PC-3 (cell line): ENCODE measurements around the gene ARHGAP28. TPM values are rescaled to one million over a fixed set of nuclear protein-coding genes. Genes with fewer than 3 reads are reported as not detected.
"Not testable (repeated sequence)": the region's sequence is repeated elsewhere in the genome, so short reads cannot be mapped to it uniquely, and the experiment has no call there.

Experiments used
- ATAC-seq: fragments of 200-7000 bp; cut with Tn5 transposase; 2 replicates; pipeline ENCODE4 v1.9.1; 2020; ENCODE audit warnings: mild to moderate bottlenecking, moderate library complexity
- BruUV-seq: library from RNA; stranded (reverse); fragments of 400-500 nt; replicated peaks from 2 replicates; lab custom pipeline; 2021; lab: Mats Ljungman, UMichigan
- CTCF ChIA-PET: fragments of 300-600 bp; sonication (Branson Sonifier 250); formaldehyde crosslinking; loops from one replicate; lab custom pipeline; 2022; ENCODE audit warnings: antibody characterized with exemption; lab: Charles Lee
- POLR2A ChIA-PET: fragments of 300-600 bp; sonication (Branson Sonifier 250); formaldehyde crosslinking; loops from one replicate; lab custom pipeline; 2022; ENCODE audit warnings: antibody characterized with exemption; ENCODE audit not compliant: unreplicated experiment; lab: Charles Lee
- DNase-seq: peaks from one replicate; pipeline ENCODE4 v3.0.0-alpha.2; 2015
- H2AFZ ChIP-seq: fragments of 300-600 bp; sonication (generic); 2 replicates; pipeline ENCODE4 v1.6.0; 2016; ENCODE audit warnings: antibody characterized with exemption, low read length
- H3F3A ChIP-seq: fragments of 300-600 bp; sonication (generic); one replicate; pipeline ENCODE4 v1.6.0; 2017; ENCODE audit warnings: antibody characterized with exemption, low read length, control low read depth, mild to moderate bottlenecking; ENCODE audit not compliant: unreplicated experiment
- H3K27ac ChIP-seq: fragments of 300-600 bp; sonication (generic); 2 replicates; pipeline ENCODE4 v1.5.1; 2016; ENCODE audit warnings: mild to moderate bottlenecking, low read length
- H3K27me3 ChIP-seq: fragments of 300-600 bp; sonication (generic); 2 replicates; pipeline ENCODE4 v1.6.1; 2016; ENCODE audit warnings: low read length, mixed read lengths
- H3K36me3 ChIP-seq: fragments of 300-600 bp; sonication (generic); 2 replicates; pipeline ENCODE4 v1.6.1; 2016; ENCODE audit warnings: low read depth, mixed run types, low read length, mixed read lengths
- H3K4me1 ChIP-seq: fragments of 300-600 bp; sonication (generic); 2 replicates; pipeline ENCODE4 v1.5.1; 2016; ENCODE audit warnings: low read length; ENCODE audit not compliant: insufficient read depth
- H3K4me2 ChIP-seq: fragments of 300-600 bp; sonication (generic); 2 replicates; pipeline ENCODE4 v1.6.0; 2016; ENCODE audit warnings: low read length
- H3K4me3 ChIP-seq: fragments of 300-600 bp; sonication (generic); 2 replicates; pipeline ENCODE4 v1.5.1; 2016; ENCODE audit warnings: mild to moderate bottlenecking, low read length, mixed read lengths
- H3K79me2 ChIP-seq: fragments of 300-600 bp; sonication (generic); 2 replicates; pipeline ENCODE4 v1.6.1; 2017; ENCODE audit warnings: low read length, mixed read lengths
- H3K9ac ChIP-seq: fragments of 300-600 bp; sonication (generic); 2 replicates; pipeline ENCODE4 v1.6.0; 2016; ENCODE audit warnings: mild to moderate bottlenecking, low read length
- H3K9me2 ChIP-seq: fragments of 300-600 bp; sonication (generic); replicated peaks from 2 replicates; pipeline ENCODE4 v1.6.1; 2016; ENCODE audit warnings: mixed run types, low read length, mixed read lengths
- H3K9me3 ChIP-seq: fragments of 300-600 bp; sonication (generic); 2 replicates; pipeline ENCODE4 v1.6.1; 2016; ENCODE audit warnings: low read length, mixed read lengths
- H4K20me1 ChIP-seq: fragments of 300-600 bp; sonication (generic); 2 replicates; pipeline ENCODE4 v1.6.1; 2016; ENCODE audit warnings: low read length, mixed read lengths
- EZH2 ChIP-seq: fragments of 300-600 bp; sonication (generic); IDR thresholded peaks from one replicate; pipeline ENCODE4 v1.6.1; 2017; ENCODE audit warnings: antibody characterized with exemption, mild to moderate bottlenecking, low read length; ENCODE audit not compliant: unreplicated experiment
- EZH2phosphoT487 ChIP-seq: fragments of 300-600 bp; sonication (generic); IDR thresholded peaks from 2 replicates; pipeline ENCODE4 v1.6.1; 2018; ENCODE audit warnings: mild to moderate bottlenecking, antibody characterized with exemption, low read length, borderline replicate concordance
- intact Hi-C: fragments of 100-400 bp; cut with micrococcal nuclease; formaldehyde crosslinking; loops from 2 replicates; pipeline ENCODE4 v1.9.0; 2023
- total RNA-seq: library from RNA; depleted of rRNA; stranded (reverse); fragments of >200 nt; gene quantifications from 2 replicates; pipeline ENCODE4 v1.2.3, GENCODE V29; 2014
- TF ChIP-seq, protein P1 (sequence below): fragments of 300-600 bp; sonication (generic); conservative IDR thresholded peaks from 2 replicates; pipeline ENCODE4 v1.5.1; 2017; ENCODE audit warnings: antibody characterized with exemption, low read depth, mild to moderate bottlenecking, low read length

The ARHGAP28 gene
- total RNA-seq, 1 experiment from 2014 or later = 10.0 TPM

DNA sequence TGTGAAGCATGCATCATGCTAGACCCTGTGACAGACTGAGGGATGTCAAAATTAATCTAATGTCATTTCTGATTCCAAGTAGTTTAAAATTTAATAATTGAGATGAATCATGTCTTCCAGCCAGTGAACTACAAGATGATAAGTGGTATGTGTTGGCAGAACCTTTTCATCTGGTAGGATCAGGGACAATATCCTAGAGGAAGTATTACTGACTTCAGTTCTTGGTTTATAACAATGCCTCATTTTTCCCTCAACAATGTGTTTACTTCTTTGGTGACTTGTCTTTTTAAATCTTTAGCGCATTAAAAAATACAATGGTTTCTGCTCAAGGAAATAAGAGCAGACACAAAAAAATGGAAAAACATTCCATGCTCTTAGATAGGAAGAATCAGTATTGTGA lies 69.4 kb downstream of the ARHGAP28 start:
- BruUV-seq = no TSS peak
- H3F3A ChIP-seq = no peaks in the 10 kb centered on the region
- H3K4me1 ChIP-seq = no peaks in the 10 kb centered on the region

DNA sequence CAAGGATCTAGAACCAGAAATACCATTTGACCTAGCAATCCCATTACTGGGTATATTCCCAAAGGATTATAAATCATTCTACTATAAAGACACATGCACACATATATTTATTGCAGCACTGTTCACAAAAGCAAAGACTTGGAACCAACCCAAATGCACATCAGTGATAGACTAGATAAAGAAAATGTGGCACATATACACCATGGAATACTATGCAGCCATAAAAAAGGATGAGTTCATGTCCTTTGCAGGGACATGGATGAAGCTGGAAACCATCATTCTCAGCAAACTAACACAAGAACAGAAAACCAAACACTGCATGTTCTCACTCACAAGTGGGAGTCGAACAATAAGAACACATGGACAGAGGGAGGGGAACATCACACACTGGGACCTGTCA lies 70.8 kb downstream of the ARHGAP28 start:
- H3K4me3 ChIP-seq, H3K4me2 ChIP-seq, H3F3A ChIP-seq, CTCF ChIA-PET, H3K9me3 ChIP-seq, H4K20me1 ChIP-seq, H3K4me1 ChIP-seq, H3K9me2 ChIP-seq, POLR2A ChIA-PET, H3K79me2 ChIP-seq, DNase-seq, BruUV-seq, H3K27me3 ChIP-seq, H2AFZ ChIP-seq, H3K9ac ChIP-seq, H3K36me3 ChIP-seq, intact Hi-C loops, ATAC-seq, H3K27ac ChIP-seq: not testable (repeated sequence)

More for the DNA sequence above, 69.4 kb downstream of the ARHGAP28 start:
- Histone ChIP-seq H2AFZ (no peak overlapping the region), H4K20me1 (no peaks in the 10 kb centered on the region), H3K27me3 (no peaks in the 10 kb centered on the region), H3K9me2 (no peaks in the 10 kb centered on the region), H3K4me2 (no peak overlapping the region), H3K36me3 (no peaks in the 10 kb centered on the region), H3K79me2 (no peaks in the 10 kb centered on the region), H3K9ac (no peak overlapping the region), H3K4me3 (no peak overlapping the region), H3K27ac (no peak overlapping the region), H3K9me3 (no peaks in the 10 kb centered on the region)
- no peak for ATAC-seq
- ChIA-PET POLR2A (no interaction called here), CTCF (no interaction called here)
- intact Hi-C loops = no loop called here
- TF ChIP-seq EZH2 (no peak), EZH2phosphoT487 (no peak)
- TF ChIP-seq, protein P1, sequence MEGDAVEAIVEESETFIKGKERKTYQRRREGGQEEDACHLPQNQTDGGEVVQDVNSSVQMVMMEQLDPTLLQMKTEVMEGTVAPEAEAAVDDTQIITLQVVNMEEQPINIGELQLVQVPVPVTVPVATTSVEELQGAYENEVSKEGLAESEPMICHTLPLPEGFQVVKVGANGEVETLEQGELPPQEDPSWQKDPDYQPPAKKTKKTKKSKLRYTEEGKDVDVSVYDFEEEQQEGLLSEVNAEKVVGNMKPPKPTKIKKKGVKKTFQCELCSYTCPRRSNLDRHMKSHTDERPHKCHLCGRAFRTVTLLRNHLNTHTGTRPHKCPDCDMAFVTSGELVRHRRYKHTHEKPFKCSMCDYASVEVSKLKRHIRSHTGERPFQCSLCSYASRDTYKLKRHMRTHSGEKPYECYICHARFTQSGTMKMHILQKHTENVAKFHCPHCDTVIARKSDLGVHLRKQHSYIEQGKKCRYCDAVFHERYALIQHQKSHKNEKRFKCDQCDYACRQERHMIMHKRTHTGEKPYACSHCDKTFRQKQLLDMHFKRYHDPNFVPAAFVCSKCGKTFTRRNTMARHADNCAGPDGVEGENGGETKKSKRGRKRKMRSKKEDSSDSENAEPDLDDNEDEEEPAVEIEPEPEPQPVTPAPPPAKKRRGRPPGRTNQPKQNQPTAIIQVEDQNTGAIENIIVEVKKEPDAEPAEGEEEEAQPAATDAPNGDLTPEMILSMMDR = no peak
- DNase-seq = no peak

DNA sequence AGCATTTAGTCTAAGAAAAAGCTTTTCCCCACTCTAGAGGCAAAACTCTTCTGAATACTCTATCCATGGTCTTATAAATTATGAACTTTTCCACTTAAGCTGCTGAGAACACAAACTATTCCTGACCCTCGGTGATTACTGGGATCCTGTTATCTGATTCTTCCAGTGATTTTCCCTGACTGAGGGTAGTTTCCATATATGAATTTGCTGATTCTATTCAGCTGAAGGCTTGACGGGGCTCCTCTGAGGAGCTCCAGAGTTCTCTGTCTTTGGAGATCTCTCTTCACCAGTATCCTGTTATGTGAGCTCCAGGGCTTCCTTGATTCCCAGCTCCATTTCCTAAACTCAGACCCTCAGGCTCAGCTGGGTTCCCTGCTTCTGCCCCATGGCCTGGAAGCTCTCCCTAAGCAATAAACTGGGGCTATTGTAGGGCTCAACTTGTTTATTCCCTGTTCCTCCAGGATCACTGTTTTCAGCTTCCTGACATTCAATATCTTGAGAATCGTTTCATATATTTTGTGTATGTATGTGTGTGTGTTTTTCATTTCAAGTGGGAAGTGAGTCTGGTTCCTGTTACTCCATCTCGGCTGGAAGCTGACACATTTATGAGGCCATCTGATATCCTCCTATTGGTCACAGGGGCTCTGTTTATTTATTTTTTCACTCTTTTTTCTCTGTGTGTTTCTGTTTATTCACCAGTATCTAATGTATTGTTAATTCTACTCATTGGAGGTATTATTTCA lies 78.2 kb downstream of the ARHGAP28 start:
- Histone ChIP-seq H3K4me3 (no peak overlapping the region), H3K9me3 (no peaks in the 10 kb centered on the region), H3F3A (no peaks in the 10 kb centered on the region), H3K27me3 (no peaks in the 10 kb centered on the region), H3K36me3 (no peaks in the 10 kb centered on the region), H4K20me1 (no peaks in the 10 kb centered on the region), H3K79me2 (no peaks in the 10 kb centered on the region), H3K4me1 (peaks cover 15% of the 10 kb centered on the region), H3K9me2 (no peaks in the 10 kb centered on the region), H3K4me2 (peak overlapping the region; percentile 51; the same call in 1 of the 2 replicates), H3K9ac (no peak overlapping the region), H3K27ac (no peak overlapping the region), H2AFZ (peak overlapping the region; percentile 33; the same call in 1 of the 2 replicates)
- ChIA-PET CTCF (interaction anchor here (0.7 kb wide), 1 partner anchor 954 kb away, joined by 4 read pairs; no protein-coding TSS in a partner anchor), POLR2A (interaction anchor here (0.6 to 0.7 kb wide), 4 partner anchors 26 to 268 kb away, joined by 3 to 6 read pairs (median 4); no protein-coding TSS in a partner anchor)
- BruUV-seq = no TSS peak
- ATAC-seq (peak; percentile 95), DNase-seq (peak; percentile 39)
- TF ChIP-seq, protein P1 = no peak
- no peak for TF ChIP-seq EZH2phosphoT487
- TF ChIP-seq EZH2 = no peak
- intact Hi-C loops = loop anchor here (5.0 kb wide), 1 partner anchor 75 kb away; no protein-coding TSS in a partner anchor
